Lung (tissue), 12 donors: ENCODE results near the gene MYO3B. TPM values are rescaled to one million over a fixed set of nuclear protein-coding genes. Genes with fewer than 3 reads are reported as not detected.

Experiments used
- ATAC-seq: fragments of 200-7000 bp; cut with Tn5 transposase; one replicate; pipeline ENCODE4 v1.9.1; 2020; ENCODE audit warnings: moderate number of reproducible peaks; ENCODE audit not compliant: insufficient read depth, low FRiP score
- DNase-seq, 3 donors: peaks; one replicate each; pipeline ENCODE4 v3.0.0-alpha.2; 2013 to 2017
- H3K27ac ChIP-seq, 2 donors: one replicate each; pipeline ENCODE4 v1.5.1; 2013; ENCODE audit warnings: mild to moderate bottlenecking in 2 of 2, moderate library complexity in 2 of 2, control low read depth in 1 of 2, inconsistent platforms in 1 of 2, low read depth in 1 of 2, low read length in 1 of 2
- H3K27me3 ChIP-seq, 3 donors: one replicate each; pipeline ENCODE4 v1.5.1; 2013; ENCODE audit warnings: low read length in 2 of 3; ENCODE audit not compliant: control insufficient read depth in 3 of 3, insufficient read depth in 3 of 3
- H3K36me3 ChIP-seq, 4 donors: one replicate each; pipeline ENCODE4 v1.5.1; 2013; ENCODE audit warnings: low read length in 4 of 4, mild to moderate bottlenecking in 1 of 4, moderate library complexity in 1 of 4; ENCODE audit not compliant: control insufficient read depth in 4 of 4, insufficient read depth in 4 of 4
- H3K4me1 ChIP-seq, 5 donors: one replicate each; pipeline ENCODE4 v1.5.1; 2013; ENCODE audit warnings: low read length in 5 of 5, mild to moderate bottlenecking in 2 of 5, moderate library complexity in 1 of 5; ENCODE audit not compliant: control insufficient read depth in 5 of 5, insufficient read depth in 5 of 5
- H3K4me3 ChIP-seq: one replicate; pipeline ENCODE4 v1.5.1; 2013; ENCODE audit warnings: mild to moderate bottlenecking, control low read depth, moderate library complexity
- H3K9ac ChIP-seq, 2 donors: one replicate each; pipeline ENCODE4 v1.5.1; 2013; ENCODE audit warnings: low read length in 2 of 2, control low read depth in 1 of 2; ENCODE audit not compliant: insufficient read depth in 1 of 2
- H3K9me3 ChIP-seq, 4 donors: one replicate each; pipeline ENCODE4 v1.5.1; 2013; ENCODE audit warnings: low read length in 3 of 4, mild to moderate bottlenecking in 1 of 4, moderate library complexity in 1 of 4; ENCODE audit not compliant: control insufficient read depth in 4 of 4, insufficient read depth in 3 of 4
- CTCF ChIP-seq: IDR thresholded peaks from 2 replicates; pipeline ENCODE4 v1.5.1; 2012; ENCODE audit warnings: mild to moderate bottlenecking; ENCODE audit errors: control extremely low read depth, extremely low read depth
- WGBS, 2 donors: extraction: QIAGEN DNeasy Blood & Tissue Kit; methylation state at CpG; one replicate each; pipeline ENCODE4 v1.1.7; 2013; 5-methylcytosine and 5-hydroxymethylcytosine counted together
- polyA plus RNA-seq, 2 donors: library from polyadenylated mRNA; stranded (reverse); fragments of 200-250 nt; gene quantifications; one replicate each; pipeline ENCODE4 v1.2.1, GENCODE V29; 2013
- total RNA-seq, 2 donors: library from RNA; depleted of rRNA in 1 of 2; stranded (reverse); fragments of >200 nt in 1 of 2; gene quantifications; one replicate each; pipeline ENCODE4 v1.2.1, GENCODE V29; 2014 to 2021
- donor health status: control.
- donor health status: control.
- donor health status: Bipolar disorder and iron deficiency.
- donor health status: healthy.
- donor health status: DM: yes; HTN: yes; CAD: no.

The MYO3B gene
- total and polyA plus RNA-seq, 4 donors, result 0.03 to 0.82 (median 0.05) TPM; not detected in 1

GRCh38 chr2:170206246-170206645 lies 28.3 kb downstream of the MYO3B start:
- 53 to 57% methylated on average over 1 of the region's 1 CpG for WGBS, 2 donors

GRCh38 chr2:170206805-170207407 lies 29.0 kb downstream of the MYO3B start:
- H3K9me3 ChIP-seq, result peaks cover 0 to 3% (median 0%) of the 10 kb centered on the region in 4 donors
- no peaks in the 10 kb centered on the region for H3K27me3 ChIP-seq
- no peak overlapping the region for H3K27ac ChIP-seq
- peaks cover 0 to 3% (median 0%) of the 10 kb centered on the region in 5 donors for H3K4me1 ChIP-seq
- DNase-seq, result no peak
- TF ChIP-seq CTCF, result no peak
- 92% methylated on average over 3 of the region's 3 CpGs for WGBS, 2 donors
- no peak overlapping the region for H3K4me3 ChIP-seq
- H3K9ac ChIP-seq, result no peak overlapping the region
- no peaks in the 10 kb centered on the region for H3K36me3 ChIP-seq
- ATAC-seq, result no peak

More at GRCh38 chr2:170206246-170206645, 28.3 kb downstream of the MYO3B start:
- no peak overlapping the region for H3K4me3 ChIP-seq
- DNase-seq, result no peak
- no peak for ATAC-seq
- peaks cover 0 to 3% (median 0%) of the 10 kb centered on the region in 5 donors for H3K4me1 ChIP-seq
- TF ChIP-seq CTCF, result no peak
- H3K27me3 ChIP-seq, result no peaks in the 10 kb centered on the region
- H3K36me3 ChIP-seq, result no peaks in the 10 kb centered on the region
- no peak overlapping the region for H3K9ac ChIP-seq
- H3K27ac ChIP-seq, result no peak overlapping the region
- H3K9me3 ChIP-seq, result peaks cover 0 to 3% (median 0%) of the 10 kb centered on the region in 4 donors

- DNase-seq, result no peak
- Histone ChIP-seq H3K4me1 (peaks cover 0 to 2% (median 0%) of the 10 kb centered on the region in 5 donors), H3K36me3 (no peaks in the 10 kb centered on the region), H3K27ac (no peak overlapping the region), H3K9ac (no peak overlapping the region), H3K27me3 (no peaks in the 10 kb centered on the region), H3K4me3 (no peak overlapping the region), H3K9me3 (peaks cover 0 to 3% (median 0%) of the 10 kb centered on the region in 4 donors)
- ATAC-seq, result no peak
- 89 to 91% methylated on average over 4 of the region's 4 CpGs for WGBS, 2 donors
- TF ChIP-seq CTCF, result no peak
Observed at GRCh38 chr2:170207901-170208300, 30.0 kb downstream of the MYO3B start.
